GM10248 (cell line): Measurements from ENCODE around the gene MSH5.

Source experiments
- CTCF ChIA-PET: fragments of 300-600 bp; sonication (Branson Sonifier 250); formaldehyde crosslinking; extraction: SDS; loops from one replicate; lab custom pipeline; 2021; ENCODE audit warnings: antibody characterized with exemption; lab: Yijun Ruan, JAX
- POLR2A ChIA-PET: fragments of 350-650 bp; sonication (Branson Sonifier 250); formaldehyde crosslinking; extraction: SDS; loops from one replicate; lab custom pipeline; 2020; ENCODE audit warnings: antibody characterized with exemption; lab: Yijun Ruan, JAX
- DNase-seq: peaks from one replicate; pipeline ENCODE4 v3.0.0; 2012; ENCODE audit errors: extremely low spot score
- CTCF ChIP-seq: IDR thresholded peaks from 2 replicates; pipeline ENCODE4 v1.5.1; 2012; ENCODE audit warnings: mild to moderate bottlenecking, low read depth; ENCODE audit errors: extremely low read depth, missing control alignments, control extremely low read depth

Gene MSH5

GRCh38 chr6:31811645-31812044, 71.8 kb downstream of the MSH5 start:
- CTCF ChIA-PET, result interaction anchor here (1.3 kb wide), 1 partner anchor 16 kb away, joined by 3 read pairs; no protein-coding TSS in a partner anchor
- POLR2A ChIA-PET, result no interaction called here
- DNase-seq, result no peak
- no peak for TF ChIP-seq CTCF
